Endothelial cell (in vitro differentiated cells): ENCODE results near the gene LILRB2. TPM values are rescaled to one million over a fixed set of nuclear protein-coding genes. Genes with fewer than 3 reads are reported as not detected.

ENCODE experiments used
- DNase-seq: peaks from one replicate; pipeline ENCODE4 v3.0.0; 2021; ENCODE audit warnings: low spot score
- H3K27ac Mint-ChIP-seq: one replicate; pipeline ENCODE4 v1.8.0; 2021; ENCODE audit warnings: mixed read lengths, inconsistent platforms; ENCODE audit not compliant: unreplicated experiment
- H3K27me3 Mint-ChIP-seq: one replicate; pipeline ENCODE4 v1.8.0; 2021; ENCODE audit warnings: mild to moderate bottlenecking, moderate library complexity, mixed read lengths, inconsistent platforms; ENCODE audit not compliant: unreplicated experiment
- H3K36me3 Mint-ChIP-seq: one replicate; pipeline ENCODE4 v1.8.0; 2021; ENCODE audit warnings: mild to moderate bottlenecking, low read depth, mixed read lengths, inconsistent platforms; ENCODE audit not compliant: unreplicated experiment
- H3K4me1 Mint-ChIP-seq: one replicate; pipeline ENCODE4 v1.8.0; 2021; ENCODE audit warnings: mild to moderate bottlenecking, mixed read lengths, inconsistent platforms; ENCODE audit not compliant: unreplicated experiment
- H3K4me3 Mint-ChIP-seq: one replicate; pipeline ENCODE4 v1.8.0; 2021; ENCODE audit warnings: mild to moderate bottlenecking, mixed read lengths, inconsistent platforms; ENCODE audit not compliant: unreplicated experiment
- H3K9me3 Mint-ChIP-seq: one replicate; pipeline ENCODE4 v1.8.0; 2021; ENCODE audit warnings: mixed read lengths, inconsistent platforms; ENCODE audit not compliant: unreplicated experiment
- CTCF ChIP-seq: fragments of 200-600 bp; sonication (generic); IDR thresholded peaks from one replicate; pipeline ENCODE4 v1.5.0; 2021; ENCODE audit warnings: antibody characterized with exemption; ENCODE audit not compliant: unreplicated experiment
- total RNA-seq: library from RNA; stranded (reverse); fragmentation: NEBNext Ultra II Directional; extraction: Animal tissue kit (Norgen Biotek cat#: 25700); gene quantifications from one replicate; pipeline ENCODE4 v1.2.1, GENCODE V29; 2021; ENCODE audit not compliant: unreplicated experiment

LILRB2 gene
- total RNA-seq, 1 donor from 2014 or later = not detected

GRCh38 chr19:54317108-54317964, 36.4 kb upstream of the LILRB2 start:
- H3K4me3 Mint-ChIP-seq = no peak overlapping the region
- H3K27ac Mint-ChIP-seq = no peak overlapping the region
- TF ChIP-seq CTCF = no peak

GRCh38 chr19:54316746-54317107, 35.8 kb upstream of the LILRB2 start:
- H3K27me3 Mint-ChIP-seq = peaks cover 4% of the 10 kb centered on the region
- TF ChIP-seq CTCF = no peak
- no peak for DNase-seq
- peaks cover 6% of the 10 kb centered on the region for H3K36me3 Mint-ChIP-seq
- H3K27ac Mint-ChIP-seq = no peak overlapping the region
- H3K4me1 Mint-ChIP-seq = no peaks in the 10 kb centered on the region
- peaks cover 3% of the 10 kb centered on the region for H3K9me3 Mint-ChIP-seq
- no peak overlapping the region for H3K4me3 Mint-ChIP-seq

More at GRCh38 chr19:54317108-54317964, 36.4 kb upstream of the LILRB2 start:
- DNase-seq = no peak
- H3K9me3 Mint-ChIP-seq = peaks cover 8% of the 10 kb centered on the region
- peaks cover 12% of the 10 kb centered on the region for H3K36me3 Mint-ChIP-seq
- H3K27me3 Mint-ChIP-seq = peaks cover 9% of the 10 kb centered on the region
- no peaks in the 10 kb centered on the region for H3K4me1 Mint-ChIP-seq

- Mint-ChIP-seq H3K27me3 (peaks cover 4% of the 10 kb centered on the region), H3K36me3 (peaks cover under 1% of the 10 kb centered on the region), H3K4me3 (no peak overlapping the region), H3K27ac (no peak overlapping the region), H3K9me3 (no peaks in the 10 kb centered on the region), H3K4me1 (no peaks in the 10 kb centered on the region)
- TF ChIP-seq CTCF = no peak
- DNase-seq = no peak
Measured at GRCh38 chr19:54315956-54316355, 35.0 kb upstream of the LILRB2 start.

- H3K27ac Mint-ChIP-seq = no peak within 1 kb of the TSS
- H3K9me3 Mint-ChIP-seq = no peaks in the 10 kb centered on the region
- H3K4me1 Mint-ChIP-seq = no peaks in the 10 kb centered on the region
- H3K4me3 Mint-ChIP-seq = no peak within 1 kb of the TSS
- DNase-seq = no peak
- no peaks in the 10 kb centered on the region for H3K36me3 Mint-ChIP-seq
- peaks cover 4% of the 10 kb centered on the region for H3K27me3 Mint-ChIP-seq
- no peak for TF ChIP-seq CTCF
Measured at GRCh38 chr19:54312436-54313377, 31.8 kb upstream of the LILRB2 start, which contains the start of gene LILRA5. TSS of gene LILRA5 (minus strand) at chr19:54313166. CDS start at chr19:54313019, 147 bp downstream.
